Psoas muscle (tissue), 8 donors: ENCODE results near the gene TOM1L2. TPM values are rescaled to one million over a fixed set of nuclear protein-coding genes. Genes with fewer than 3 reads are reported as not detected.

Experiments
- ATAC-seq, 4 donors: fragments of 200-7000 bp; cut with Tn5 transposase; one replicate each; pipeline ENCODE4 v1.9.1; 2020; ENCODE audit warnings: moderate library complexity in 3 of 4, mild to moderate bottlenecking in 2 of 4
- DNase-seq, 2 donors: peaks; one replicate each; pipeline ENCODE4 v3.0.0-alpha.2; 2020
- H3K27ac ChIP-seq: fragments of 200-600 bp; one replicate; pipeline ENCODE4 v1.8.0; 2022
- H3K27me3 ChIP-seq, 3 donors: fragments of 200-600 bp in 1 of 3; one replicate each; pipeline versions ENCODE4 v1.6.1 to v1.8.0; 2013 to 2022; ENCODE audit warnings: low read length in 2 of 3, mild to moderate bottlenecking in 2 of 3, moderate library complexity in 1 of 3; ENCODE audit not compliant: insufficient read depth in 3 of 3
- H3K36me3 ChIP-seq, 2 donors: fragments of 200-600 bp in 1 of 2; one replicate each; pipeline versions ENCODE4 v1.6.1 to v1.8.0; 2013 to 2022; ENCODE audit warnings: low read depth in 1 of 2, mild to moderate bottlenecking in 1 of 2, moderate library complexity in 1 of 2; ENCODE audit not compliant: insufficient read depth in 1 of 2
- H3K4me1 ChIP-seq: fragments of 200-600 bp; one replicate; pipeline ENCODE4 v1.8.0; 2022
- H3K4me3 ChIP-seq: fragments of 200-600 bp; one replicate; pipeline ENCODE4 v1.8.0; 2022; ENCODE audit warnings: mild to moderate bottlenecking
- H3K9me3 ChIP-seq: fragments of 200-600 bp; one replicate; pipeline ENCODE4 v1.8.0; 2022
- WGBS, 3 donors: extraction: QIAGEN DNeasy Blood & Tissue Kit; methylation state at CpG; one replicate each; pipeline versions ENCODE4 v1.1.6 to v1.1.7; 2013; 5-methylcytosine and 5-hydroxymethylcytosine counted together
- intact Hi-C, 2 donors: fragments of 100-400 bp; cut with DNase I; formaldehyde crosslinking; loops; one replicate each; pipeline versions ENCODE4 v1.11.0 to v1.14.2; 2022
- polyA plus RNA-seq, 3 donors: library from polyadenylated mRNA; stranded (reverse); fragments of 200-250 nt; gene quantifications; one replicate each; pipeline ENCODE4 v1.2.3, GENCODE V29; 2013
- total RNA-seq, 4 donors: library from RNA; stranded (reverse); fragmentation: NEBNext Ultra II Directional in 2 of 4; extraction: Animal tissue kit (Norgen Biotek cat#: 25700) in 2 of 4; gene quantifications; one replicate each; pipeline versions ENCODE4 v1.2.1 to v1.2.4, GENCODE V29; 2021 to 2023
- TF ChIP-seq, protein P1 (sequence below): fragments of 200-600 bp; IDR thresholded peaks from one replicate; pipeline ENCODE4 v1.8.0; 2022; ENCODE audit warnings: antibody characterized with exemption
- donor health status: healthy with polysubstance abuse.
- donor health status: DM: no; HTN: no; CAD: no; lungs with moderate emphysema.
- donor health status: Bipolar disorder and iron deficiency.
- donor health status: healthy.
- donor health status: DM: yes; HTN: yes; CAD: no.
- donor health status: DM: no; HTN: no; CAD: no.
- donor health status: DM: no; HTN: no; CAD: no.
- donor health status: DM: yes; HTN: yes; CAD: no.

Gene TOM1L2
- total and polyA plus RNA-seq, 7 donors: 13.3 to 89.8 (median 72.0) TPM

DNA sequence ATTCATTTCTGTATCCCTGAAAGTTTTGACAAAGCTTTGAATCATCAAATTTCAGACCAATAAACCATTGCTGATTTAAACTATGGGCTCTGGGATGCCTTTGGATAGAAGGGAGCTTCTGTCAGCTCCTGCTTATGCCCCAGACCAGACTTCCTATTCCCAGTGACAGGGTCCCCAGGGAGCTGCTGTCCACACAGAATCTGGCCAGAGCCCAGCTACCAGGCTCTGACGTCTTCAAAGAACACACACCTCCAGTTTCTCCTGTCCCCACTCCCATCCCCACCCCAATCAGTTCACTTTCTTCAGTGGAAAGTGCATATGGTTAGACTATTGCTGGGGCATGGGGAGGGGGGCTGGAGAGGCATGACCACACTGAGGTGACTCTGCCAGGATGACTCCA is 83.8 kb downstream of the TOM1L2 start:
- WGBS, 3 donors: 12 to 31% (median 12%) methylated on average over 1 of the region's 1 CpG
- Histone ChIP-seq H3K9me3 (no peaks in the 10 kb centered on the region), H3K4me3 (no peak overlapping the region), H3K4me1 (peaks cover 31% of the 10 kb centered on the region), H3K27me3 (no peaks in the 10 kb centered on the region), H3K36me3 (peaks cover 0 to 32% of the 10 kb centered on the region in 2 donors), H3K27ac (no peak overlapping the region)
- ATAC-seq: no peak
- intact Hi-C loops: no loop called here
- no peak for DNase-seq
- TF ChIP-seq, protein P1, sequence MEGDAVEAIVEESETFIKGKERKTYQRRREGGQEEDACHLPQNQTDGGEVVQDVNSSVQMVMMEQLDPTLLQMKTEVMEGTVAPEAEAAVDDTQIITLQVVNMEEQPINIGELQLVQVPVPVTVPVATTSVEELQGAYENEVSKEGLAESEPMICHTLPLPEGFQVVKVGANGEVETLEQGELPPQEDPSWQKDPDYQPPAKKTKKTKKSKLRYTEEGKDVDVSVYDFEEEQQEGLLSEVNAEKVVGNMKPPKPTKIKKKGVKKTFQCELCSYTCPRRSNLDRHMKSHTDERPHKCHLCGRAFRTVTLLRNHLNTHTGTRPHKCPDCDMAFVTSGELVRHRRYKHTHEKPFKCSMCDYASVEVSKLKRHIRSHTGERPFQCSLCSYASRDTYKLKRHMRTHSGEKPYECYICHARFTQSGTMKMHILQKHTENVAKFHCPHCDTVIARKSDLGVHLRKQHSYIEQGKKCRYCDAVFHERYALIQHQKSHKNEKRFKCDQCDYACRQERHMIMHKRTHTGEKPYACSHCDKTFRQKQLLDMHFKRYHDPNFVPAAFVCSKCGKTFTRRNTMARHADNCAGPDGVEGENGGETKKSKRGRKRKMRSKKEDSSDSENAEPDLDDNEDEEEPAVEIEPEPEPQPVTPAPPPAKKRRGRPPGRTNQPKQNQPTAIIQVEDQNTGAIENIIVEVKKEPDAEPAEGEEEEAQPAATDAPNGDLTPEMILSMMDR: no peak

DNA sequence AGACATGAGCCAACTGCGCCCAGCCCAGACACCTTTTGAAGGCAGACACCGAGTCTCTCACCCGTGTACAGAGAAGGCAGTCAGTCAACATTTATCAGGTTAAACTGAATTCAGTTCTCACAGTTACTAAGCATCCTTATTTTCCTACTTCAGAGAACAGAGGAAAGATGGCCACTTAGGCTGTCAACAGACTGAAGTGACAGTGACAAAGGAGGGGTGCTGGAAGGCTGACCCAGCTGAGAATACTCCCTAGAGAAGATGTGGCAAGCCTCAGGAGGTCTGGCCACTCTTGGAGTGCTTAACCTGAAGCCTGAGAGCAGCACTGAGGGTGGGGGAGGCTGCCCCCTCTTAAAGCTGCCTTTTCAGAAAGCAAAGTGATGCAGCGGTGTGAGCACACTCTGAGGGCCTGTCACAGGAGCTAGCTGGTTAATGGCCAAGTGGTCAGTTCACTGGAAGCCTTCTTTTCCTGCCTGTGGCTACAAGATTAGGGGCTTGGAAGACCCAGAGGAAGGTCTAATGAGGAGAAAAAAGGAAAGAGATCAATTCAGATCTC is 84.4 kb downstream of the TOM1L2 start:
- Histone ChIP-seq H3K9me3 (no peaks in the 10 kb centered on the region), H3K27ac (no peak overlapping the region), H3K36me3 (peaks cover 0 to 32% of the 10 kb centered on the region in 2 donors), H3K27me3 (no peaks in the 10 kb centered on the region), H3K4me3 (no peak overlapping the region), H3K4me1 (peaks cover 31% of the 10 kb centered on the region)
- TF ChIP-seq, protein P1: no peak
- DNase-seq (no peak), ATAC-seq (no peak)
- WGBS, 3 donors: 89 to 91% (median 90%) methylated on average over 4 of the region's 4 CpGs
- intact Hi-C loops: no loop called here

DNA sequence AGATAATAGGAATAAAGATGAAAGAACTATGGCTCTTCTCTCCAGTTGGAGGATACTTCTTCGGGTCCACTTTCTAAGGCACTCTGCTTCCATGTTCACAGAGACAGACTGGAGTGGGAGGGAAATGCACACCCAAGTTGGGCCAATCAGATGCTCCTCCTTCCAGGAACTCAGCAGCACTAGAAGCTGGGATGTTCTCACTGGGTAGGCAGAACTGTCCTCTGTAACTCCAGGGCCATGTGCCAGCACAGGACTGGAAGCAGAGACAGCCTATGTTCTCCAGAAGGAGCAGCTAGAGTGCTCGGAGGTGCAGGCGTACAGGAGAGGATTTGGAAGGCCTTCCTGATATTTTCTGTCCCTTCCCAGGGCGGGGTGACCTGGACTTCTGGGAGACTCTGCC is 85.5 kb downstream of the TOM1L2 start:
- peak overlapping the region; percentile 6 for H3K27ac ChIP-seq
- H3K4me1 ChIP-seq: peaks cover 31% of the 10 kb centered on the region
- TF ChIP-seq, protein P1: no peak
- H3K9me3 ChIP-seq: no peaks in the 10 kb centered on the region
- DNase-seq (peak; percentile 46 to 61), ATAC-seq (peak in 2 of 4 donors; percentile 36 to 47)
- intact Hi-C loops: no loop called here
- WGBS, 3 donors: 58 to 87% (median 79%) methylated on average over 4 of the region's 4 CpGs
- no peaks in the 10 kb centered on the region for H3K27me3 ChIP-seq
- H3K36me3 ChIP-seq: peaks cover 0 to 35% of the 10 kb centered on the region in 2 donors
- H3K4me3 ChIP-seq: no peak overlapping the region

DNA sequence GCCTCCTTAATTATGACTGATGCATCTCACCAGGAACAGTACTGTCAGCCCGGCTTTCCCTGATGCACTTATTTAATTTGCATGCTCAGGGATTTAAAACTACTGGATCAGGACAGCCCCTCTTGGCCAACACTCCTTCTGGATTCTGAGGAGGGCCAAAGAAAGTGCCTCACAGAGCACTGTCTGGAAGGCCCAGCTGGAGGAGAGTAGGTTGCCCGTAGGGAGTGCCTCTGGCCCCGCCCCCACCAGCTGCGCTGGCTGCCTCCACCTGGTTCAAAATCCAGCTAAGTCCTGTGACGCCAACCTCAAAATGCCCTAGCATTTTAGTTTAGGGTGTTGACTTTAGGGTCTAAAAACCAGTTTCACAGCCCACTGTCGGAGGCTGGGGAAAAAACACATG is 86.0 kb downstream of the TOM1L2 start:
- Histone ChIP-seq H3K27ac (peak overlapping the region; percentile 6), H3K36me3 (peaks cover 0 to 36% of the 10 kb centered on the region in 2 donors), H3K4me1 (peaks cover 31% of the 10 kb centered on the region), H3K4me3 (no peak overlapping the region), H3K27me3 (no peaks in the 10 kb centered on the region), H3K9me3 (no peaks in the 10 kb centered on the region)
- peak; percentile 45 to 63 (median 56) for ATAC-seq
- DNase-seq: peak; percentile 41 to 80
- TF ChIP-seq, protein P1: no peak
- WGBS, 3 donors: 36 to 65% (median 43%) methylated on average over 6 of the region's 6 CpGs
- intact Hi-C loops: no loop called here
